Mucosa of stomach (tissue), 1 donor: ENCODE data around the gene ALKBH7.
A peak's percentile ranks its signal among the peaks of the same experiment; 100 is the strongest.
"Not testable (repeated sequence)": the region's sequence is repeated elsewhere in the genome, so short reads cannot be mapped to it uniquely, and the experiment has no call there.

ENCODE experiments used
- H3K27me3 ChIP-seq: one replicate; pipeline ENCODE4 v1.7.0; 2013; ENCODE audit warnings: mild to moderate bottlenecking, low read length; ENCODE audit not compliant: control insufficient read depth, insufficient read depth
- H3K36me3 ChIP-seq: one replicate; pipeline ENCODE4 v1.7.0; 2013; ENCODE audit warnings: low read length; ENCODE audit not compliant: control insufficient read depth, insufficient read depth
- H3K4me1 ChIP-seq: one replicate; pipeline ENCODE4 v1.7.0; 2013; ENCODE audit warnings: mild to moderate bottlenecking, low read length; ENCODE audit not compliant: control insufficient read depth, insufficient read depth
- H3K4me3 ChIP-seq: one replicate; pipeline ENCODE4 v1.7.0; 2013; ENCODE audit warnings: low read length
- H3K9ac ChIP-seq: one replicate; pipeline ENCODE4 v1.7.0; 2013; ENCODE audit warnings: mild to moderate bottlenecking, low read length, moderate library complexity
- H3K9me3 ChIP-seq: one replicate; pipeline ENCODE4 v1.7.0; 2013; ENCODE audit warnings: mild to moderate bottlenecking, low read length, moderate library complexity; ENCODE audit not compliant: control insufficient read depth
- donor health status: Pancreatic carcinoma.

ALKBH7 gene

GRCh38 chr19:6372594-6373095, at the start of gene ALKBH7:
ALKBH7 (plus strand) TSS chr19:6372794; CDS start chr19:6372821, 27 bp downstream.
- Histone ChIP-seq H3K9me3 (no peaks in the 10 kb centered on the region), H3K36me3 (no peaks in the 10 kb centered on the region), H3K4me3 (peak within 1 kb of the TSS; percentile 87), H3K4me1 (peaks cover 7% of the 10 kb centered on the region), H3K9ac (peak within 1 kb of the TSS; percentile 74), H3K27me3 (no peaks in the 10 kb centered on the region)

GRCh38 chr19:6324757-6325156, 47.8 kb upstream of the ALKBH7 start:
- no peaks in the 10 kb centered on the region for H3K36me3 ChIP-seq
- H3K9ac ChIP-seq = no peak overlapping the region
- H3K9me3 ChIP-seq = no peaks in the 10 kb centered on the region
- peaks cover 2% of the 10 kb centered on the region for H3K27me3 ChIP-seq
- H3K4me3 ChIP-seq = no peak overlapping the region
- H3K4me1 ChIP-seq = no peaks in the 10 kb centered on the region

GRCh38 chr19:6325614-6326013, 47.0 kb upstream of the ALKBH7 start:
- Histone ChIP-seq H3K4me1 (no peaks in the 10 kb centered on the region), H3K9ac (no peak overlapping the region), H3K4me3 (no peak overlapping the region), H3K36me3 (no peaks in the 10 kb centered on the region), H3K9me3 (no peaks in the 10 kb centered on the region), H3K27me3 (peaks cover under 1% of the 10 kb centered on the region)

- Histone ChIP-seq H3K27me3 (no peaks in the 10 kb centered on the region), H3K4me3 (no peak overlapping the region), H3K9ac (no peak overlapping the region), H3K4me1 (no peaks in the 10 kb centered on the region), H3K36me3 (no peaks in the 10 kb centered on the region), H3K9me3 (no peaks in the 10 kb centered on the region)
These were observed 45.8 kb upstream of the ALKBH7 start for GRCh38 chr19:6326815-6327214.

GRCh38 chr19:6333439-6333838, 39.2 kb upstream of the ALKBH7 start, which contains the start of gene ACER1:
ACER1 (minus strand) TSS chr19:6333612; CDS start chr19:6333551, 61 bp downstream.
- Histone ChIP-seq H3K27me3 (no peaks in the 10 kb centered on the region), H3K9me3 (no peaks in the 10 kb centered on the region), H3K4me1 (no peaks in the 10 kb centered on the region), H3K9ac (no peak within 1 kb of the TSS), H3K36me3 (no peaks in the 10 kb centered on the region), H3K4me3 (no peak within 1 kb of the TSS)

GRCh38 chr19:6334490-6335285, 37.9 kb upstream of the ALKBH7 start:
- Histone ChIP-seq H3K9ac (no peak overlapping the region), H3K9me3 (no peaks in the 10 kb centered on the region), H3K4me3 (no peak overlapping the region), H3K4me1 (no peaks in the 10 kb centered on the region), H3K27me3 (no peaks in the 10 kb centered on the region), H3K36me3 (no peaks in the 10 kb centered on the region)

- Histone ChIP-seq H3K4me1 (no peaks in the 10 kb centered on the region), H3K9me3 (no peaks in the 10 kb centered on the region), H3K9ac (no peak overlapping the region), H3K36me3 (no peaks in the 10 kb centered on the region), H3K27me3 (no peaks in the 10 kb centered on the region), H3K4me3 (no peak overlapping the region)
These were observed 31.9 kb upstream of the ALKBH7 start for GRCh38 chr19:6340493-6341201.

- Histone ChIP-seq H3K4me1 (no peaks in the 10 kb centered on the region), H3K4me3 (no peak overlapping the region), H3K36me3 (no peaks in the 10 kb centered on the region), H3K27me3 (no peaks in the 10 kb centered on the region), H3K9ac (no peak overlapping the region), H3K9me3 (no peaks in the 10 kb centered on the region)
These were observed 29.1 kb upstream of the ALKBH7 start for GRCh38 chr19:6343462-6343861.

- H3K4me3 ChIP-seq, H3K9me3 ChIP-seq, H3K27me3 ChIP-seq, H3K4me1 ChIP-seq, H3K36me3 ChIP-seq, H3K9ac ChIP-seq: not testable (repeated sequence)
These were observed 23.3 kb upstream of the ALKBH7 start for GRCh38 chr19:6349271-6349670.

GRCh38 chr19:6350688-6351087, 21.9 kb upstream of the ALKBH7 start:
- no peak overlapping the region for H3K9ac ChIP-seq
- H3K4me1 ChIP-seq = no peaks in the 10 kb centered on the region
- no peak overlapping the region for H3K4me3 ChIP-seq
- H3K9me3 ChIP-seq = no peaks in the 10 kb centered on the region
- H3K36me3 ChIP-seq = no peaks in the 10 kb centered on the region
- H3K27me3 ChIP-seq = no peaks in the 10 kb centered on the region

GRCh38 chr19:6352381-6353165, 20.0 kb upstream of the ALKBH7 start:
- Histone ChIP-seq H3K36me3 (no peaks in the 10 kb centered on the region), H3K4me3 (no peak overlapping the region), H3K4me1 (no peaks in the 10 kb centered on the region), H3K9ac (no peak overlapping the region), H3K9me3 (no peaks in the 10 kb centered on the region), H3K27me3 (no peaks in the 10 kb centered on the region)
